Putamen (tissue), 1 donor: ENCODE measurements around the gene IP6K3.

ENCODE experiments used
- DNase-seq: peaks from one replicate; pipeline ENCODE4 v3.0.0-alpha.2; 2016; ENCODE audit warnings: low spot score

The IP6K3 gene

DNA sequence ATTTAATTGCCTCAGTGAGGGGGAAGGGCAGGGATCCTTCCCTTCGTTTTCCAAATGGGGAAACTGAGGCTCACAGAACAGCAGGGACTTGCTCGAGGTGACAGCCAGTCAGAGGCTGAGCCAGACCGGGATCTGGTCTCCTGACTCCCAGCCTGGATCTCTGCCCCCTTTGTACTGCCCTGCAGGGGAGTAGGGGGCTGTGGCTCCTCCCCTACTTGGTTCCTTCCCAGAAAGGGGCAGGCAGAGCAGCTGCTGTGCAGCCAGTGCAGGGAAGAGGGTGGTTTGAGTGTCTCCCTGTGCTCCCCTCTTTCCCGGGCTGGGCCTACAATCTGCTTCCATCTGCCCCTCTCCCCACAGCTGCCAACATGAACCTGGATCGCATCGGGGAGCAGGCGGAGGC, 72.9 kb downstream of the IP6K3 start:
- DNase-seq: no peak

DNA sequence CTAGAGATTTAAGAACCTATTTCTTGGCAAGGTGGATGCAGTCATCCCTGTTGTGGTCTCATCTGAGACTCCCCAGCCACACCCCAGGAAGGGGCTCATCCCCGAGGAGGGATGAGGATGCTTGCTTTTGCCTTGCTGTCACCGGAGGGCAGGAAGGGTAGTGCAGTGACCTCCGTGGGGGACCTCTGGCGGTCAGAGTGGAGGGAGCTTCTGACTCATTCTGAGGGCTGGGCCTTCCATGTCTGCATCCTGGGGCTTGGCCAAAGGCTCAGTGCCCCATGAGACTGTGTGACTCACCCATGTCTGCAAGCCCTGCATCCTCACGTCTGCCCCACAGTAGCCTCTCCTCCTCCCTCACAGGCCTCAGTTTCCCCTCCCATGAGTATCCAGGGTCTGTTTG, 73.9 kb downstream of the IP6K3 start:
- no peak for DNase-seq

DNA sequence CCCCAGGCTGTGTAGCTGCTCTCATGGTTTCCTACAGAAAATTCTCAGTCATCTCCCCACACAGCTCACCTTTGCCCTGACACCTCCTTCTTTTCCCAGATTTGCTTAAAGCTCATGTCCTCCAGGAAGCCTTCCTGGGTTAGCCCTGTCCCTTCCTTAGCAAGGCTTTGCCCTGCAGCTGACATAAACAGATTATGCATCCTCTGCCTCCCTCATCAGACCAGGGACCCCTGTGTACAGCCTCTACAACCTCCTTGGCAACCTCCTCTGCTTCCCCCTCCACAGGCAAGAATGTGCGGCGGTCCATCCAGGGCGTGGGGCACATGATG, 75.0 kb downstream of the IP6K3 start:
- no peak for DNase-seq
